Neural cell (in vitro differentiated cells): ENCODE measurements around the gene DOHH. TPM values are rescaled to one million over a fixed set of nuclear protein-coding genes. Genes with fewer than 3 reads are reported as not detected.

Experiments
- H2AFZ ChIP-seq: fragments of 200-600, 300-800 bp; sonication (generic), shearing (Covaris generic); 2 replicates; pipeline ENCODE4 v1.6.0; 2014; ENCODE audit warnings: low read depth, mild to moderate bottlenecking, antibody characterized with exemption, low read length, moderate library complexity
- H3F3A ChIP-seq: fragments of 200-600 bp; shearing (Covaris generic); 2 replicates; pipeline ENCODE4 v1.6.1; 2016; ENCODE audit warnings: mild to moderate bottlenecking, moderate library complexity, mixed read lengths, antibody characterized with exemption, low read length; ENCODE audit not compliant: insufficient read depth, poor library complexity, severe bottlenecking
- H3K27ac ChIP-seq: fragments of 200-600, 300-800 bp; sonication (generic), shearing (Covaris generic); 2 replicates; pipeline ENCODE4 v1.5.1; 2014; ENCODE audit warnings: mild to moderate bottlenecking, low read length, moderate library complexity
- H3K27me3 ChIP-seq: fragments of 300-800, 200-600 bp; sonication (generic), shearing (Covaris generic); 2 replicates; pipeline ENCODE4 v1.6.0; 2014; ENCODE audit warnings: mild to moderate bottlenecking, low read depth, low read length, moderate library complexity; ENCODE audit not compliant: insufficient read depth
- H3K36me3 ChIP-seq: fragments of 300-800, 200-600 bp; sonication (generic), shearing (Covaris generic); 2 replicates; pipeline ENCODE4 v1.5.1; 2014; ENCODE audit warnings: mild to moderate bottlenecking, antibody characterized with exemption, low read length, moderate library complexity; ENCODE audit not compliant: insufficient read depth
- H3K4me2 ChIP-seq: fragments of 300-800, 200-600 bp; sonication (generic), shearing (Covaris generic); 2 replicates; pipeline ENCODE4 v1.6.0; 2014; ENCODE audit warnings: mild to moderate bottlenecking, low read length
- H3K4me3 ChIP-seq: fragments of 300-800, 200-600 bp; sonication (generic), shearing (Covaris generic); 2 replicates; pipeline ENCODE4 v1.5.1; 2014; ENCODE audit warnings: mild to moderate bottlenecking, low read length, moderate library complexity
- H3K79me2 ChIP-seq: fragments of 200-600 bp; shearing (Covaris generic); replicated peaks from 2 replicates; pipeline ENCODE4 v1.6.0; 2014; ENCODE audit warnings: mild to moderate bottlenecking, low read length, moderate library complexity; ENCODE audit not compliant: insufficient read depth
- H3K9ac ChIP-seq: fragments of 300-800, 200-600 bp; sonication (generic), shearing (Covaris generic); 2 replicates; pipeline ENCODE4 v1.6.1; 2016; ENCODE audit warnings: mild to moderate bottlenecking, low read length, mixed read lengths
- H3K9me2 ChIP-seq: fragments of 200-600 bp; shearing (Covaris generic); 2 replicates; pipeline ENCODE4 v1.6.1; 2016; ENCODE audit warnings: mild to moderate bottlenecking, low read length, mixed read lengths; ENCODE audit not compliant: insufficient read depth
- H3K9me3 ChIP-seq: fragments of 200-600, 300-800 bp; sonication (generic), shearing (Covaris generic); 2 replicates; pipeline ENCODE4 v1.6.1; 2016; ENCODE audit warnings: mild to moderate bottlenecking, mixed run types, low read length, moderate library complexity, mixed read lengths
- H4K20me1 ChIP-seq: fragments of 200-600 bp; shearing (Covaris generic); 2 replicates; pipeline ENCODE4 v1.6.1; 2016; ENCODE audit warnings: mild to moderate bottlenecking, mixed run types; ENCODE audit not compliant: insufficient read depth
- EP300 ChIP-seq: fragments of 450-650 bp; conservative IDR thresholded peaks from 2 replicates; pipeline ENCODE4 v1.6.1; 2014; ENCODE audit warnings: antibody characterized with exemption, mild to moderate bottlenecking, moderate library complexity; ENCODE audit not compliant: poor library complexity, severe bottlenecking
- EZH2 ChIP-seq: fragments of 200-600, 300-800 bp; shearing (Covaris generic), sonication (generic); IDR thresholded peaks from 2 replicates; pipeline ENCODE4 v1.6.1; 2014; ENCODE audit warnings: antibody characterized with exemption, low read length, borderline replicate concordance, mild to moderate bottlenecking; ENCODE audit not compliant: insufficient read depth, poor library complexity, severe bottlenecking
- MXI1 ChIP-seq: fragments of 450-650 bp; conservative IDR thresholded peaks from 2 replicates; pipeline ENCODE4 v1.6.1; 2014; ENCODE audit warnings: antibody characterized with exemption, mild to moderate bottlenecking; ENCODE audit not compliant: poor library complexity, severe bottlenecking
- POLR2AphosphoS5 ChIP-seq: IDR thresholded peaks from 2 replicates; pipeline ENCODE4 v1.6.1; 2012
- RAD21 ChIP-seq: fragments of 450-650 bp; conservative IDR thresholded peaks from 2 replicates; pipeline ENCODE4 v1.6.1; 2014; ENCODE audit warnings: antibody characterized with exemption, mild to moderate bottlenecking, moderate library complexity
- REST ChIP-seq: IDR thresholded peaks from 2 replicates; pipeline ENCODE4 v1.6.1; 2012; ENCODE audit warnings: borderline replicate concordance
- SMC3 ChIP-seq: fragments of 450-650 bp; conservative IDR thresholded peaks from 2 replicates; pipeline ENCODE4 v1.6.1; 2014; ENCODE audit warnings: antibody characterized with exemption, mild to moderate bottlenecking, moderate library complexity; ENCODE audit not compliant: poor library complexity
- TAF1 ChIP-seq: IDR thresholded peaks from 2 replicates; pipeline ENCODE4 v1.6.1; 2012; ENCODE audit warnings: low read depth
- polyA plus RNA-seq: library from polyadenylated mRNA; depleted of rRNA; stranded (reverse); fragments of >200 nt; gene quantifications from 2 replicates; pipeline ENCODE4 v1.2.3, GENCODE V29; 2014
- TF ChIP-seq, protein P1 (sequence below): fragments of 450-650 bp; IDR thresholded peaks from 2 replicates; pipeline ENCODE4 v1.5.1; 2014; ENCODE audit warnings: antibody characterized with exemption, mild to moderate bottlenecking, moderate library complexity; ENCODE audit not compliant: poor library complexity, severe bottlenecking

Gene DOHH
- polyA plus RNA-seq, 1 donor from 2014 or later = 20.3 TPM

- no peaks in the 10 kb centered on the region for H4K20me1 ChIP-seq
- peaks cover 7% of the 10 kb centered on the region for H3K27me3 ChIP-seq
- H3K4me2 ChIP-seq = no peak overlapping the region
- TF ChIP-seq REST = no peak
- no peak for TF ChIP-seq RAD21
- H3K9me2 ChIP-seq = no peaks in the 10 kb centered on the region
- H3K9me3 ChIP-seq = no peaks in the 10 kb centered on the region
- H2AFZ ChIP-seq = no peak overlapping the region
- H3F3A ChIP-seq = no peaks in the 10 kb centered on the region
- H3K36me3 ChIP-seq = no peaks in the 10 kb centered on the region
- H3K4me3 ChIP-seq = no peak overlapping the region
- no peak overlapping the region for H3K9ac ChIP-seq
- no peak overlapping the region for H3K27ac ChIP-seq
- no peaks in the 10 kb centered on the region for H3K79me2 ChIP-seq
Observed at GRCh38 chr19:3479177-3479833, 21.2 kb downstream of the DOHH start.

GRCh38 chr19:3478409-3479176 is 21.9 kb downstream of the DOHH start:
- Histone ChIP-seq H3K27me3 (peaks cover 7% of the 10 kb centered on the region), H3K9me2 (no peaks in the 10 kb centered on the region), H3K79me2 (no peaks in the 10 kb centered on the region), H3K4me2 (no peak overlapping the region), H3K27ac (no peak overlapping the region), H2AFZ (no peak overlapping the region), H4K20me1 (no peaks in the 10 kb centered on the region), H3F3A (no peaks in the 10 kb centered on the region), H3K9ac (no peak overlapping the region), H3K9me3 (no peaks in the 10 kb centered on the region), H3K4me3 (no peak overlapping the region), H3K36me3 (no peaks in the 10 kb centered on the region)
- TF ChIP-seq EP300 = no peak
- TF ChIP-seq, protein P1, sequence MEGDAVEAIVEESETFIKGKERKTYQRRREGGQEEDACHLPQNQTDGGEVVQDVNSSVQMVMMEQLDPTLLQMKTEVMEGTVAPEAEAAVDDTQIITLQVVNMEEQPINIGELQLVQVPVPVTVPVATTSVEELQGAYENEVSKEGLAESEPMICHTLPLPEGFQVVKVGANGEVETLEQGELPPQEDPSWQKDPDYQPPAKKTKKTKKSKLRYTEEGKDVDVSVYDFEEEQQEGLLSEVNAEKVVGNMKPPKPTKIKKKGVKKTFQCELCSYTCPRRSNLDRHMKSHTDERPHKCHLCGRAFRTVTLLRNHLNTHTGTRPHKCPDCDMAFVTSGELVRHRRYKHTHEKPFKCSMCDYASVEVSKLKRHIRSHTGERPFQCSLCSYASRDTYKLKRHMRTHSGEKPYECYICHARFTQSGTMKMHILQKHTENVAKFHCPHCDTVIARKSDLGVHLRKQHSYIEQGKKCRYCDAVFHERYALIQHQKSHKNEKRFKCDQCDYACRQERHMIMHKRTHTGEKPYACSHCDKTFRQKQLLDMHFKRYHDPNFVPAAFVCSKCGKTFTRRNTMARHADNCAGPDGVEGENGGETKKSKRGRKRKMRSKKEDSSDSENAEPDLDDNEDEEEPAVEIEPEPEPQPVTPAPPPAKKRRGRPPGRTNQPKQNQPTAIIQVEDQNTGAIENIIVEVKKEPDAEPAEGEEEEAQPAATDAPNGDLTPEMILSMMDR = no peak
- no peak for TF ChIP-seq RAD21

DNA sequence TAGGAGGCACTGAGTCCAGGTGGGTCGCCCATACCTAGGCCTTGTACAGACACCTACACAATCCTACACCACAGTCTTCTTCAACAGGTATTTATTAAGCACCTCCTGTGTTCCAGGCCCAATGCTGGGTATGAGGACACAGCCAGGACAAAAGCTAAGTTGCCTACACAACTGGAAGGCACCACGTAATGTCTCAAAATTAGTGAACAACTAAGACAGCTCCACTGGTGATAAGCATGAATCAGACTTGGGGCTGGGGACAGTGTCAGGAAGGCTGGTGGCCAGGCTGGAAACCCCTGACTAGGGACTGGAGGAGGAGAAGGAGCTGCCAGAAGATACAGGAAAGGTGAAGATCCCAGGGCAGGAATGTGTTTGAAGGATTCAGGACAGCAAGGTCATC is 22.5 kb downstream of the DOHH start:
- H2AFZ ChIP-seq = no peak overlapping the region
- H3K36me3 ChIP-seq = no peaks in the 10 kb centered on the region
- no peak overlapping the region for H3K9ac ChIP-seq
- H3F3A ChIP-seq = no peaks in the 10 kb centered on the region
- no peak overlapping the region for H3K4me2 ChIP-seq
- H3K79me2 ChIP-seq = no peaks in the 10 kb centered on the region
- peaks cover 7% of the 10 kb centered on the region for H3K27me3 ChIP-seq
- H3K27ac ChIP-seq = no peak overlapping the region
- no peaks in the 10 kb centered on the region for H3K9me2 ChIP-seq
- no peaks in the 10 kb centered on the region for H3K9me3 ChIP-seq
- TF ChIP-seq POLR2AphosphoS5 = no peak
- no peak for TF ChIP-seq SMC3
- no peak for TF ChIP-seq RAD21
- TF ChIP-seq TAF1 = no peak
- TF ChIP-seq, protein P1 = no peak
- TF ChIP-seq REST = no peak
- no peak for TF ChIP-seq EP300
- no peak for TF ChIP-seq EZH2
- TF ChIP-seq MXI1 = no peak
- H3K4me3 ChIP-seq = no peak overlapping the region
- H4K20me1 ChIP-seq = no peaks in the 10 kb centered on the region
